ENCODE data around the gene PSRC1. TPM values are rescaled to one million over a fixed set of nuclear protein-coding genes. Genes with fewer than 3 reads are reported as not detected.
A peak's percentile ranks its signal among the peaks of the same experiment; 100 is the strongest.

The PSRC1 gene
- total RNA-seq, 1 experiment from 2014 or later = 75.0 TPM

DNA sequence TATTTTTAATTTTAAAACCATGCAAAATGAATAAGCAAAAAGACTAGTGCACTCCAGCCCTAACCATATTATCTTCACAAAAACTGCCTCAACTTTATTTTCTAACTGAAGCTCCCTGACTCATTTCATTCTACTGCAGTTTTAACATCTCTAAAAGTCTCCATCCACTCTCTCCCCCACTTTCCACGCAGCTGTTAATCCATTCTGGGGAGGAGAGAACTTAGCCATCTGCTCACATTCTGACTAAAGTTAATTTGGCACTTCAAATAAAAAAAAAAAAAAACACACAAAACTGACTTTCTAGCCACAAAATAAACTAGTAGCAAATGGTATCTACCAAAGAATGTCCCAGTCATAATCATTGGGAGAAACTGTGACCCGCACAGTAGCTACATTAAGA is 29.3 kb upstream of the PSRC1 start:
- H3K4me3 ChIP-seq (ENCODE audit: low read depth, low read length, poor library complexity, severe bottlenecking) = no peak overlapping the region
- H3K4me1 ChIP-seq (ENCODE audit: insufficient read depth, low read length, poor library complexity, severe bottlenecking) = peaks cover 7% of the 10 kb centered on the region
- no peak for DNase-seq (ENCODE audit: low spot score)
- no peak for TF ChIP-seq EZH2 (IDR thresholded peaks at IDR 0.05; ENCODE audit: borderline replicate concordance, low read depth, low read length, poor library complexity, severe bottlenecking)
- TF ChIP-seq, protein P1, sequence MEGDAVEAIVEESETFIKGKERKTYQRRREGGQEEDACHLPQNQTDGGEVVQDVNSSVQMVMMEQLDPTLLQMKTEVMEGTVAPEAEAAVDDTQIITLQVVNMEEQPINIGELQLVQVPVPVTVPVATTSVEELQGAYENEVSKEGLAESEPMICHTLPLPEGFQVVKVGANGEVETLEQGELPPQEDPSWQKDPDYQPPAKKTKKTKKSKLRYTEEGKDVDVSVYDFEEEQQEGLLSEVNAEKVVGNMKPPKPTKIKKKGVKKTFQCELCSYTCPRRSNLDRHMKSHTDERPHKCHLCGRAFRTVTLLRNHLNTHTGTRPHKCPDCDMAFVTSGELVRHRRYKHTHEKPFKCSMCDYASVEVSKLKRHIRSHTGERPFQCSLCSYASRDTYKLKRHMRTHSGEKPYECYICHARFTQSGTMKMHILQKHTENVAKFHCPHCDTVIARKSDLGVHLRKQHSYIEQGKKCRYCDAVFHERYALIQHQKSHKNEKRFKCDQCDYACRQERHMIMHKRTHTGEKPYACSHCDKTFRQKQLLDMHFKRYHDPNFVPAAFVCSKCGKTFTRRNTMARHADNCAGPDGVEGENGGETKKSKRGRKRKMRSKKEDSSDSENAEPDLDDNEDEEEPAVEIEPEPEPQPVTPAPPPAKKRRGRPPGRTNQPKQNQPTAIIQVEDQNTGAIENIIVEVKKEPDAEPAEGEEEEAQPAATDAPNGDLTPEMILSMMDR (conservative IDR thresholded peaks at IDR 0.05; ENCODE audit: low read depth, low read length) = no peak
- intact Hi-C loops (cut with micrococcal nuclease; ENCODE audit: unreplicated experiment) = no loop called here
- no peaks in the 10 kb centered on the region for H3K27me3 ChIP-seq (replicated peaks; ENCODE audit: insufficient read depth, low read depth, low read length, poor library complexity)
- no peaks in the 10 kb centered on the region for H3K9me3 ChIP-seq (ENCODE audit: low read depth, low read length, poor library complexity, severe bottlenecking)
- CTCF ChIA-PET = no interaction called here
- no peak overlapping the region for H3K27ac ChIP-seq (ENCODE audit: low read depth, low read length, poor library complexity, severe bottlenecking)
- H3K36me3 ChIP-seq (ENCODE audit: insufficient read depth, low read length, poor library complexity, severe bottlenecking) = no peaks in the 10 kb centered on the region
- BruUV-seq (replicated peaks) = no TSS peak
- POLR2A ChIA-PET (ENCODE audit: low non-redundant PET) = no interaction called here

DNA sequence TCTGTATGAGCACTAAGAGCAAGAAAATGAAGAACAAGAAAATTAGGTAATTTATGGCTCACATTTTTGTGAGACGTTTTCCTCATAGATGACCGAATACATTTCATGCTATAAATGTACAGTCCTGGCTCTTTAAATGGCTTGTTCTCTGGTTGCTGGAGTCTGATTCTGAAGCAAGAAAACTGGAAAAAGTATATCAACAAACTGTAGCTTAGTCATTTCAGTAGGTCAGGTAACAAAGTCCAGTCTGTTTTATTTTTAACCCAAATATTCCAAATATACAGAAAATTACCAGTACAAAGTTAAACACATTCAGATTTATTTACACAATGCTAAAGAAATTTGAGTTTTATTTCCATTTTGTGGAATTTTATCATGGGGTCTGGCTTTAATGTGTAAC is 26.4 kb upstream of the PSRC1 start:
- intact Hi-C loops (cut with micrococcal nuclease; ENCODE audit: unreplicated experiment) = no loop called here
- BruUV-seq (replicated peaks) = no TSS peak
- no peak overlapping the region for H3K27ac ChIP-seq (ENCODE audit: low read depth, low read length, poor library complexity, severe bottlenecking)
- no peak overlapping the region for H3K4me3 ChIP-seq (ENCODE audit: low read depth, low read length, poor library complexity, severe bottlenecking)
- H3K4me1 ChIP-seq (ENCODE audit: insufficient read depth, low read length, poor library complexity, severe bottlenecking) = peaks cover 14% of the 10 kb centered on the region
- H3K36me3 ChIP-seq (ENCODE audit: insufficient read depth, low read length, poor library complexity, severe bottlenecking) = no peaks in the 10 kb centered on the region
- no peaks in the 10 kb centered on the region for H3K9me3 ChIP-seq (ENCODE audit: low read depth, low read length, poor library complexity, severe bottlenecking)
- no peak for TF ChIP-seq EZH2 (IDR thresholded peaks at IDR 0.05; ENCODE audit: borderline replicate concordance, low read depth, low read length, poor library complexity, severe bottlenecking)
- TF ChIP-seq, protein P1 (conservative IDR thresholded peaks at IDR 0.05; ENCODE audit: low read depth, low read length) = no peak
- no peaks in the 10 kb centered on the region for H3K27me3 ChIP-seq (replicated peaks; ENCODE audit: insufficient read depth, low read depth, low read length, poor library complexity)
- DNase-seq (ENCODE audit: low spot score) = no peak
- CTCF ChIA-PET = no interaction called here
- POLR2A ChIA-PET (ENCODE audit: low non-redundant PET) = no interaction called here

DNA sequence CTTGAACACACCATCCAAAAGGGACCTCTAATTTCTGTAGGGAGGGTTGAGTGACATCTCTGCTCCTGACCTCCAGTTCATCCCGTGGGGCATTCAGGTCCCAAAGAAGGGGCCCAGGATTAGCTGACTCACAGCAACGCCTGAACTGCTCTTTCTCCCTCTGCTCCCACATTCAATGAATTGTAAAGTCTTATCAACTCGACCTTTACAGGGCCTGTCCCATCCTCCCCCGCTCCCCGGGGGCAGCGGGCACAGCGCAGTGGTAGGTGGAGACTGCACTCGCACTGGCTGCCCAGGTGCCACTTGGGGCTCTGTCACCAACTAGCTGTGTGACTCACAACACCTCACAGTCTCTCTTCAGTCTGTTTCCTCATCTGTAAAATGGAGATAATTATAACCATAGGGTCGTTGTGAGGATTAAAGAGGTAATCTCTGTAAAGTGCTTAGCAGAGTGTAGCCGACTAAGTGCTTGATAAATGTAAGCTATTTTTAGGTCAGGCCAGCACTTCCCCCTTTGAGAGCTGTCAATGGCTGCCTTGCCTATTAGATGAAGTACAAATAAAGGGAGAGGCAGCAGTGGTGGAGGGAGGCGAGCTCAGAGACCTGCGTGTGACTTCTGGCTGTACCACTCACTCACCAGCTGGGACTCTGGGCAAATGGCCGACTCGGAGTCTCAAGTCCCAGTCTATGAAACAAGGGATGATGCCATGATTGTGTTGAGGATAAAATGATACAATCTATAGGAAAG is 24.5 kb upstream of the PSRC1 start:
- BruUV-seq (replicated peaks) = no TSS peak
- TF ChIP-seq, protein P1 (conservative IDR thresholded peaks at IDR 0.05; ENCODE audit: low read depth, low read length) = no peak
- TF ChIP-seq EZH2 (IDR thresholded peaks at IDR 0.05; ENCODE audit: borderline replicate concordance, low read depth, low read length, poor library complexity, severe bottlenecking) = no peak
- ChIA-PET POLR2A (ENCODE audit: low non-redundant PET) (no interaction called here), CTCF (no interaction called here)
- H3K36me3 ChIP-seq (ENCODE audit: insufficient read depth, low read length, poor library complexity, severe bottlenecking) = no peaks in the 10 kb centered on the region
- H3K27ac ChIP-seq (ENCODE audit: low read depth, low read length, poor library complexity, severe bottlenecking) = no peak overlapping the region
- intact Hi-C loops (cut with micrococcal nuclease; ENCODE audit: unreplicated experiment) = no loop called here
- DNase-seq (ENCODE audit: low spot score) = peak; percentile 30
- H3K9me3 ChIP-seq (ENCODE audit: low read depth, low read length, poor library complexity, severe bottlenecking) = no peaks in the 10 kb centered on the region
- no peak overlapping the region for H3K4me3 ChIP-seq (ENCODE audit: low read depth, low read length, poor library complexity, severe bottlenecking)
- peaks cover 14% of the 10 kb centered on the region for H3K4me1 ChIP-seq (ENCODE audit: insufficient read depth, low read length, poor library complexity, severe bottlenecking)
- H3K27me3 ChIP-seq (replicated peaks; ENCODE audit: insufficient read depth, low read depth, low read length, poor library complexity) = no peaks in the 10 kb centered on the region
